22Rv1 (cell line): ENCODE measurements around the gene CACNA1C.

Experiments
- ZFX ChIP-seq: fragments of 450-650 bp; IDR thresholded peaks from 2 replicates; pipeline ENCODE4 v1.6.1; 2017; ENCODE audit warnings: antibody characterized with exemption, borderline replicate concordance
- TF ChIP-seq, protein P1 (sequence below): fragments of 450-650 bp; IDR thresholded peaks from 2 replicates; pipeline ENCODE4 v1.5.1; 2017; ENCODE audit warnings: mild to moderate bottlenecking

DNA sequence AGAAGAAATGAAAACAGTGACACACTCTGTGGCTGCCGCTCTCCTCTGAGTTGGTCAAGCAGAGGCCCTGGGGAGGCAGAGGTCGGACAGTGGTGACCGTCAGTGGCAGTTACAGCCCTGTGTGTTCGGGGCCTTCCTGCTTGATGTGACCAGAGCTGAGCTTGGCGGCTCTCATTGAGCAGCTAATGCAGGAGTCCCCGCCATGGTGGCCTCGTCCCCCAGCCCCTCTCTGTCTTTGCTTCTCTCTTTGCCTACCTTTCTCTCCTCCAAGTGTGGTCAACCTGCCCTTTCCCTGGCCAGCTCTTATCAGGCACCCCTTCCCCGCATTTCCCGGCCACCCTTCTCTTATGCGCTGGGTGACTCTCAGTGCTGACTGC is 362.8 kb downstream of the CACNA1C start:
- TF ChIP-seq, protein P1, sequence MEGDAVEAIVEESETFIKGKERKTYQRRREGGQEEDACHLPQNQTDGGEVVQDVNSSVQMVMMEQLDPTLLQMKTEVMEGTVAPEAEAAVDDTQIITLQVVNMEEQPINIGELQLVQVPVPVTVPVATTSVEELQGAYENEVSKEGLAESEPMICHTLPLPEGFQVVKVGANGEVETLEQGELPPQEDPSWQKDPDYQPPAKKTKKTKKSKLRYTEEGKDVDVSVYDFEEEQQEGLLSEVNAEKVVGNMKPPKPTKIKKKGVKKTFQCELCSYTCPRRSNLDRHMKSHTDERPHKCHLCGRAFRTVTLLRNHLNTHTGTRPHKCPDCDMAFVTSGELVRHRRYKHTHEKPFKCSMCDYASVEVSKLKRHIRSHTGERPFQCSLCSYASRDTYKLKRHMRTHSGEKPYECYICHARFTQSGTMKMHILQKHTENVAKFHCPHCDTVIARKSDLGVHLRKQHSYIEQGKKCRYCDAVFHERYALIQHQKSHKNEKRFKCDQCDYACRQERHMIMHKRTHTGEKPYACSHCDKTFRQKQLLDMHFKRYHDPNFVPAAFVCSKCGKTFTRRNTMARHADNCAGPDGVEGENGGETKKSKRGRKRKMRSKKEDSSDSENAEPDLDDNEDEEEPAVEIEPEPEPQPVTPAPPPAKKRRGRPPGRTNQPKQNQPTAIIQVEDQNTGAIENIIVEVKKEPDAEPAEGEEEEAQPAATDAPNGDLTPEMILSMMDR, result no peak
- no peak for TF ChIP-seq ZFX
